Peyer's patch (tissue), 4 donors: ENCODE measurements around the gene LECT2.

Source experiments
- POLR2A ChIP-seq, 2 donors: fragments of 450-650 bp; IDR thresholded peaks; one replicate each; pipeline ENCODE4 v1.5.1; 2017; ENCODE audit warnings: antibody characterized with exemption in 2 of 2, mild to moderate bottlenecking in 2 of 2, moderate library complexity in 2 of 2
- TF ChIP-seq, protein P1 (sequence below), 6 experiments: fragments of 450-650 bp in 4 of 6; fragments of 200-600 bp in 2 of 6; sonication (generic) in 1 of 6; IDR thresholded peaks; one replicate each; pipeline ENCODE4 v1.5.1; 2017 to 2019; ENCODE audit warnings: antibody characterized with exemption in 6 of 6, mild to moderate bottlenecking in 3 of 6, moderate library complexity in 1 of 6

DNA sequence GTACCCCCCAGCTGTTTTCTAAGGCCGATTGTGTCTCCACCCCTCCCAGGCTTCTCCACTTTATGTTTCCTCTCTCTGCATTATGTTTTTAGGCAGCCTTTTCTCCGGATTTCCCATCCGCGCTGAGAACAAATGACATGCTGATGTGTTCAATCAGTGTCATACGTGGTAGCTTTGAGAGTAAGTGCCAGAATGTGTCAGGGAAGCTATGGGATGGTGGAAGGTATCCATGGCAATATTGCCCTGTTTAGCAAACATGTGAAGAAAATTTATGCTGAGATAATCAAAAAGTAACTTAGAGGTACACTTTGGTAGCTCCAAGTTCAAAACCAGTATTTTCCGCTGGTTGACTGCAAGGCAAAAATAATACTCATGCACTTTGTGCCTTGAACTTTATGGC lies 36.6 kb upstream of the LECT2 start:
- TF ChIP-seq, protein P1, sequence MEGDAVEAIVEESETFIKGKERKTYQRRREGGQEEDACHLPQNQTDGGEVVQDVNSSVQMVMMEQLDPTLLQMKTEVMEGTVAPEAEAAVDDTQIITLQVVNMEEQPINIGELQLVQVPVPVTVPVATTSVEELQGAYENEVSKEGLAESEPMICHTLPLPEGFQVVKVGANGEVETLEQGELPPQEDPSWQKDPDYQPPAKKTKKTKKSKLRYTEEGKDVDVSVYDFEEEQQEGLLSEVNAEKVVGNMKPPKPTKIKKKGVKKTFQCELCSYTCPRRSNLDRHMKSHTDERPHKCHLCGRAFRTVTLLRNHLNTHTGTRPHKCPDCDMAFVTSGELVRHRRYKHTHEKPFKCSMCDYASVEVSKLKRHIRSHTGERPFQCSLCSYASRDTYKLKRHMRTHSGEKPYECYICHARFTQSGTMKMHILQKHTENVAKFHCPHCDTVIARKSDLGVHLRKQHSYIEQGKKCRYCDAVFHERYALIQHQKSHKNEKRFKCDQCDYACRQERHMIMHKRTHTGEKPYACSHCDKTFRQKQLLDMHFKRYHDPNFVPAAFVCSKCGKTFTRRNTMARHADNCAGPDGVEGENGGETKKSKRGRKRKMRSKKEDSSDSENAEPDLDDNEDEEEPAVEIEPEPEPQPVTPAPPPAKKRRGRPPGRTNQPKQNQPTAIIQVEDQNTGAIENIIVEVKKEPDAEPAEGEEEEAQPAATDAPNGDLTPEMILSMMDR (IDR thresholded peaks at IDR 0.05), result no peak
- TF ChIP-seq POLR2A (IDR thresholded peaks at IDR 0.05), result no peak
